Measurements from ENCODE around the gene SPATA31E1.

The SPATA31E1 gene

DNA sequence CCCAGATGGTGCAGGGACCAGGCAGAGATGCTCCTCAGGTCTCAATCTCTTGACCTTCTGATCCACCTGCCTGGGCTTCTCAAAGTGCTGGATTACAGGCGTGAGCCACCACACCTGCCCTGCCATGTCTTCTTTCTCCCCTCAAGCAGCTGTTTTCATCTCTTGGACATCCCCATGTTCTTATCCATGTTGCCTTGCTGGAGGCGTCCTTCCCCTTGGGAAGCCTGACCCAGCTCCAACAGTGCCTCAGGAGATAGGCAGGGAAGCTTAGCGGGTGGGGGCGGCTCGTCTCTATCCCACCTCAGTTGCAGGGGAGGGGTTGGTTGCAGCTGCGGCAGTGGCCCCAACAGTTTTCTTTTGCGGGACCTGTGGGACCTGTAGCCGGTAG is 24.7 kb upstream of the SPATA31E1 start:
- no peak overlapping the region for H3K27ac ChIP-seq (replicated peaks; ENCODE audit: low read length)
- H2BK15ac ChIP-seq (ENCODE audit: low read length), result no peak overlapping the region
- H2BK12ac ChIP-seq (ENCODE audit: low read length), result no peak overlapping the region
- DNase-seq (ENCODE audit: low spot score), result no peak
- H2AK5ac ChIP-seq (ENCODE audit: low read depth, low read length), result no peak overlapping the region
- no peak overlapping the region for H3K9ac ChIP-seq (ENCODE audit: low read depth, low read length, poor library complexity)
- H3K36me3 ChIP-seq (replicated peaks in 1 of 2; ENCODE audit: control insufficient read depth in 2 of 2, insufficient read depth in 2 of 2, low read length in 2 of 2), result no peaks in the 10 kb centered on the region
- H3K4me1 ChIP-seq (ENCODE audit: control insufficient read depth in 2 of 2, insufficient read depth in 1 of 2, low read depth in 1 of 2, low read length in 2 of 2), result peaks cover 0 to 2% of the 10 kb centered on the region in 2 donors
- H2BK120ac ChIP-seq (ENCODE audit: low read depth, low read length), result no peak overlapping the region
- H3K4me3 ChIP-seq (ENCODE audit: low read length in 2 of 2), result no peak overlapping the region
- no peak overlapping the region for H3K4me2 ChIP-seq (ENCODE audit: insufficient read depth, low read length, poor library complexity, severe bottlenecking)
- no peak overlapping the region for H3K4ac ChIP-seq (ENCODE audit: low read length)
- H2BK5ac ChIP-seq (ENCODE audit: low read length), result no peak overlapping the region
- H3K23ac ChIP-seq (ENCODE audit: low read depth, low read length, poor library complexity), result no peak overlapping the region
- no peaks in the 10 kb centered on the region for H3K79me1 ChIP-seq (ENCODE audit: low read depth, low read length)
- H3K9me3 ChIP-seq (replicated peaks in 1 of 2; ENCODE audit: control insufficient read depth in 2 of 2, insufficient read depth in 1 of 2, low read depth in 1 of 2, low read length in 2 of 2), result peaks cover 0 to 8% of the 10 kb centered on the region in 2 donors
- H4K91ac ChIP-seq (ENCODE audit: low read depth, low read length, poor library complexity), result no peak overlapping the region
- H3K18ac ChIP-seq (ENCODE audit: low read length), result no peak overlapping the region
- H3K27me3 ChIP-seq (ENCODE audit: control insufficient read depth in 3 of 3, insufficient read depth in 3 of 3, low read depth in 1 of 3, low read length in 3 of 3), result peaks cover 0 to 4% (median 0%) of the 10 kb centered on the region in 3 experiments
- no peak overlapping the region for H3K14ac ChIP-seq (ENCODE audit: low read length)
- no CpG with 5 or more reads among the region's 8 CpGs for WGBS, 2 donors (ENCODE audit: extremely low coverage in 2 of 2, insufficient read length in 2 of 2, insufficient replicate concordance in 1 of 2)
- no peak overlapping the region for H4K8ac ChIP-seq (ENCODE audit: low read depth, low read length)
- H2AFZ ChIP-seq (ENCODE audit: low read length), result no peak overlapping the region

- H4K8ac ChIP-seq (ENCODE audit: low read depth, low read length), result no peak overlapping the region
- peak overlapping the region; percentile 34 for H3K23ac ChIP-seq (ENCODE audit: low read depth, low read length, poor library complexity)
- H3K4me1 ChIP-seq (ENCODE audit: control insufficient read depth in 2 of 2, insufficient read depth in 1 of 2, low read depth in 1 of 2, low read length in 2 of 2), result no peaks in the 10 kb centered on the region
- no peaks in the 10 kb centered on the region for H3K79me1 ChIP-seq (ENCODE audit: low read depth, low read length)
- no peak overlapping the region for H3K27ac ChIP-seq (replicated peaks; ENCODE audit: low read length)
- H2BK120ac ChIP-seq (ENCODE audit: low read depth, low read length), result no peak overlapping the region
- WGBS, 2 donors (ENCODE audit: extremely low coverage in 2 of 2, insufficient read length in 2 of 2, insufficient replicate concordance in 1 of 2), result no CpG with 5 or more reads among the region's 27 CpGs
- H2BK15ac ChIP-seq (ENCODE audit: low read length), result no peak overlapping the region
- no peaks in the 10 kb centered on the region for H3K36me3 ChIP-seq (replicated peaks in 1 of 2; ENCODE audit: control insufficient read depth in 2 of 2, insufficient read depth in 2 of 2, low read length in 2 of 2)
- H3K14ac ChIP-seq (ENCODE audit: low read length), result no peak overlapping the region
- no peak overlapping the region for H4K91ac ChIP-seq (ENCODE audit: low read depth, low read length, poor library complexity)
- no peaks in the 10 kb centered on the region for H3K27me3 ChIP-seq (ENCODE audit: control insufficient read depth in 3 of 3, insufficient read depth in 3 of 3, low read depth in 1 of 3, low read length in 3 of 3)
- no peak overlapping the region for H3K4ac ChIP-seq (ENCODE audit: low read length)
- no peak overlapping the region for H2AK5ac ChIP-seq (ENCODE audit: low read depth, low read length)
- no peak for DNase-seq (ENCODE audit: low spot score)
- H3K9me3 ChIP-seq (replicated peaks in 1 of 2; ENCODE audit: control insufficient read depth in 2 of 2, insufficient read depth in 1 of 2, low read depth in 1 of 2, low read length in 2 of 2), result peaks cover 0 to 8% of the 10 kb centered on the region in 2 donors
- no peak overlapping the region for H2BK12ac ChIP-seq (ENCODE audit: low read length)
- H3K18ac ChIP-seq (ENCODE audit: low read length), result no peak overlapping the region
- no peak overlapping the region for H2AFZ ChIP-seq (ENCODE audit: low read length)
- no peak overlapping the region for H3K9ac ChIP-seq (ENCODE audit: low read depth, low read length, poor library complexity)
- H3K4me2 ChIP-seq (ENCODE audit: insufficient read depth, low read length, poor library complexity, severe bottlenecking), result no peak overlapping the region
- no peak overlapping the region for H2BK5ac ChIP-seq (ENCODE audit: low read length)
- H3K4me3 ChIP-seq (ENCODE audit: low read length in 2 of 2), result no peak overlapping the region
Observed at GRCh38 chr9:87859137-87859536, 23.5 kb upstream of the SPATA31E1 start.

DNA sequence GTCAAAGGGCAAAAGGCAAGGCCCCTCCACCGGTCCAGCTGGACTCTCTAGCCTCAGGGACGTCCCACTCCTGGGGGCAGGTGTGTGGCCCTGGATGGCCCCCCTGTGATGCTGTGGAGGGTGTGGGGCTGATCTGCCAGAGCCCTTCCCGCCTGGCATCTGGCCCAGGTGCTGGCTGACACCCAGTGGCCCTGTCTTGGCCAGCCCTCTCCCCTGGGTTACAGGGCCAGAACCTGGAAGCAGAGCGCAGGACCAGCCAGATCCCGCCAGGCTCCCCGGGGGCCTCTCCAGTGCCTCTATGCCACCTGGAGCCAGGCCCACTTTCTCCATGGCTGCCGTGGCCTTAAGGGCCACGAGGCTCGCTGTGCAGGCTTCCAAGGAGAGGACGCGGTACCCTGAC is 22.9 kb upstream of the SPATA31E1 start:
- no peaks in the 10 kb centered on the region for H3K36me3 ChIP-seq (replicated peaks in 1 of 2; ENCODE audit: control insufficient read depth in 2 of 2, insufficient read depth in 2 of 2, low read length in 2 of 2)
- no peak for DNase-seq (ENCODE audit: low spot score)
- WGBS, 2 donors (ENCODE audit: extremely low coverage in 2 of 2, insufficient read length in 2 of 2, insufficient replicate concordance in 1 of 2), result no CpG with 5 or more reads among the region's 11 CpGs

GRCh38 chr9:87861332-87861731 is 21.3 kb upstream of the SPATA31E1 start:
- H3K9ac ChIP-seq (ENCODE audit: low read depth, low read length, poor library complexity), result no peak overlapping the region
- no peak overlapping the region for H3K27ac ChIP-seq (replicated peaks; ENCODE audit: low read length)
- no peaks in the 10 kb centered on the region for H3K27me3 ChIP-seq (ENCODE audit: control insufficient read depth in 3 of 3, insufficient read depth in 3 of 3, low read depth in 1 of 3, low read length in 3 of 3)
- H4K8ac ChIP-seq (ENCODE audit: low read depth, low read length), result no peak overlapping the region
- H3K14ac ChIP-seq (ENCODE audit: low read length), result no peak overlapping the region
- no peaks in the 10 kb centered on the region for H3K4me1 ChIP-seq (ENCODE audit: control insufficient read depth in 2 of 2, insufficient read depth in 1 of 2, low read depth in 1 of 2, low read length in 2 of 2)
- WGBS, 2 donors (ENCODE audit: extremely low coverage in 2 of 2, insufficient read length in 2 of 2, insufficient replicate concordance in 1 of 2), result no CpG with 5 or more reads among the region's 1 CpG
- H2BK5ac ChIP-seq (ENCODE audit: low read length), result no peak overlapping the region
- no peak overlapping the region for H3K4me3 ChIP-seq (ENCODE audit: low read length in 2 of 2)
- H2BK12ac ChIP-seq (ENCODE audit: low read length), result no peak overlapping the region
- peaks cover 0 to 8% of the 10 kb centered on the region in 2 donors for H3K9me3 ChIP-seq (replicated peaks in 1 of 2; ENCODE audit: control insufficient read depth in 2 of 2, insufficient read depth in 1 of 2, low read depth in 1 of 2, low read length in 2 of 2)
- H3K4me2 ChIP-seq (ENCODE audit: insufficient read depth, low read length, poor library complexity, severe bottlenecking), result no peak overlapping the region
- DNase-seq (ENCODE audit: low spot score), result no peak
- no peak overlapping the region for H4K91ac ChIP-seq (ENCODE audit: low read depth, low read length, poor library complexity)
- no peak overlapping the region for H2AFZ ChIP-seq (ENCODE audit: low read length)
- no peaks in the 10 kb centered on the region for H3K36me3 ChIP-seq (replicated peaks in 1 of 2; ENCODE audit: control insufficient read depth in 2 of 2, insufficient read depth in 2 of 2, low read length in 2 of 2)
- H2AK5ac ChIP-seq (ENCODE audit: low read depth, low read length), result no peak overlapping the region
- no peak overlapping the region for H3K23ac ChIP-seq (ENCODE audit: low read depth, low read length, poor library complexity)
- no peak overlapping the region for H3K18ac ChIP-seq (ENCODE audit: low read length)
- no peak overlapping the region for H3K4ac ChIP-seq (ENCODE audit: low read length)
- no peaks in the 10 kb centered on the region for H3K79me1 ChIP-seq (ENCODE audit: low read depth, low read length)
- H2BK120ac ChIP-seq (ENCODE audit: low read depth, low read length), result no peak overlapping the region
- no peak overlapping the region for H2BK15ac ChIP-seq (ENCODE audit: low read length)

More for the DNA sequence above, 22.9 kb upstream of the SPATA31E1 start:
- H2BK5ac ChIP-seq (ENCODE audit: low read length), result no peak overlapping the region
- no peak overlapping the region for H2BK12ac ChIP-seq (ENCODE audit: low read length)
- no peak overlapping the region for H2AK5ac ChIP-seq (ENCODE audit: low read depth, low read length)
- H3K79me1 ChIP-seq (ENCODE audit: low read depth, low read length), result no peaks in the 10 kb centered on the region
- no peak overlapping the region for H3K4me3 ChIP-seq (ENCODE audit: low read length in 2 of 2)
- H3K9ac ChIP-seq (ENCODE audit: low read depth, low read length, poor library complexity), result no peak overlapping the region
- no peak overlapping the region for H3K18ac ChIP-seq (ENCODE audit: low read length)
- no peak overlapping the region for H3K4me2 ChIP-seq (ENCODE audit: insufficient read depth, low read length, poor library complexity, severe bottlenecking)
- H3K9me3 ChIP-seq (replicated peaks in 1 of 2; ENCODE audit: control insufficient read depth in 2 of 2, insufficient read depth in 1 of 2, low read depth in 1 of 2, low read length in 2 of 2), result peaks cover 0 to 8% of the 10 kb centered on the region in 2 donors
- H3K27ac ChIP-seq (replicated peaks; ENCODE audit: low read length), result no peak overlapping the region
- H3K23ac ChIP-seq (ENCODE audit: low read depth, low read length, poor library complexity), result no peak overlapping the region
- H2BK15ac ChIP-seq (ENCODE audit: low read length), result no peak overlapping the region
- H3K4ac ChIP-seq (ENCODE audit: low read length), result no peak overlapping the region
- no peak overlapping the region for H2BK120ac ChIP-seq (ENCODE audit: low read depth, low read length)
- no peaks in the 10 kb centered on the region for H3K27me3 ChIP-seq (ENCODE audit: control insufficient read depth in 3 of 3, insufficient read depth in 3 of 3, low read depth in 1 of 3, low read length in 3 of 3)
- no peaks in the 10 kb centered on the region for H3K4me1 ChIP-seq (ENCODE audit: control insufficient read depth in 2 of 2, insufficient read depth in 1 of 2, low read depth in 1 of 2, low read length in 2 of 2)
- H3K14ac ChIP-seq (ENCODE audit: low read length), result no peak overlapping the region
- no peak overlapping the region for H4K8ac ChIP-seq (ENCODE audit: low read depth, low read length)
- H2AFZ ChIP-seq (ENCODE audit: low read length), result no peak overlapping the region
- H4K91ac ChIP-seq (ENCODE audit: low read depth, low read length, poor library complexity), result no peak overlapping the region
